ENCODE measurements around the gene MMP8.

The MMP8 gene

DNA sequence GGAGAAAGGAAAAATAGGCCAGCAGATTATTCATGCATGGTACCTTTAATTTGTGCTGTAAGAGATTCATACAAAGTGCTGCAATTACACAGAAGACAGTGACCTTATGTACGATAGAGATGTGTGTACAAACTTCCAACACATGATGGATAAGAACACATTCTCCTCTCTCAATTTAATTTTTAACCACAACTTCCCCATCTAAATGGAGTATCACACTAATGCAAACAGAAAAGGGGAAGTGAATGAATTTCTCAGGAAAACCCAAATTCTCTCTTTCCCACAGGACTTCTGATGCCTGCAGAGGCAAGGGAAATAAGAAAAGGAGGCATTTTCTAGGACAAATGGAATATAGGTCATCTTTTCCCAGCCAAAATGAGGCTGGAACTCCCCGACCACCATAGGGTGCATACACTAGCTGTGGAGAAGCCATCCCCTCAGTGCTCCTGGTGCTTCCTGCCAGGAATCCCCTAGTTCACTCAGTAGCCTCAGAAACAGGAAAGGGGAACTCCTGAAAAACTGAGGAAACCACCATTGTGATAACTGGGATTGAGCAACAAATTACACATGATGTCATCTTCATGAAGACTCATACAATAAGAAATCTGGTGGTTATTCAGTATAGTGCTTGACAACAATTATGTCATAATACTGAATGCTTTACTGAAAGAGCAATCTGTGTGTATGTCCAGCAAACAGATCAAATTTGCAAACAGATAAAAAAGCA lies 33.2 kb upstream of the MMP8 start:
- H3K27ac ChIP-seq (ENCODE audit: low read length) = no peak overlapping the region
- H3K4me1 ChIP-seq (ENCODE audit: low read length) = no peaks in the 10 kb centered on the region
- no peaks in the 10 kb centered on the region for H3K9me3 ChIP-seq (replicated peaks; ENCODE audit: insufficient read depth, low read length)
- H3K4me3 ChIP-seq (ENCODE audit: low read length) = no peak overlapping the region
- no peak for DNase-seq
- no peaks in the 10 kb centered on the region for H3K79me2 ChIP-seq (ENCODE audit: low read length)
- no peak for TF ChIP-seq EZH2phosphoT487 (IDR thresholded peaks at IDR 0.05; ENCODE audit: low read length)
- no peak for TF ChIP-seq EZH2 (optimal IDR thresholded peaks at IDR 0.05; ENCODE audit: low read depth, low read length)
- TF ChIP-seq, protein P1, sequence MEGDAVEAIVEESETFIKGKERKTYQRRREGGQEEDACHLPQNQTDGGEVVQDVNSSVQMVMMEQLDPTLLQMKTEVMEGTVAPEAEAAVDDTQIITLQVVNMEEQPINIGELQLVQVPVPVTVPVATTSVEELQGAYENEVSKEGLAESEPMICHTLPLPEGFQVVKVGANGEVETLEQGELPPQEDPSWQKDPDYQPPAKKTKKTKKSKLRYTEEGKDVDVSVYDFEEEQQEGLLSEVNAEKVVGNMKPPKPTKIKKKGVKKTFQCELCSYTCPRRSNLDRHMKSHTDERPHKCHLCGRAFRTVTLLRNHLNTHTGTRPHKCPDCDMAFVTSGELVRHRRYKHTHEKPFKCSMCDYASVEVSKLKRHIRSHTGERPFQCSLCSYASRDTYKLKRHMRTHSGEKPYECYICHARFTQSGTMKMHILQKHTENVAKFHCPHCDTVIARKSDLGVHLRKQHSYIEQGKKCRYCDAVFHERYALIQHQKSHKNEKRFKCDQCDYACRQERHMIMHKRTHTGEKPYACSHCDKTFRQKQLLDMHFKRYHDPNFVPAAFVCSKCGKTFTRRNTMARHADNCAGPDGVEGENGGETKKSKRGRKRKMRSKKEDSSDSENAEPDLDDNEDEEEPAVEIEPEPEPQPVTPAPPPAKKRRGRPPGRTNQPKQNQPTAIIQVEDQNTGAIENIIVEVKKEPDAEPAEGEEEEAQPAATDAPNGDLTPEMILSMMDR (IDR thresholded peaks at IDR 0.05; ENCODE audit: low read length) = no peak
- no peaks in the 10 kb centered on the region for H3K27me3 ChIP-seq (replicated peaks; ENCODE audit: insufficient read depth, low read length)
- no peak overlapping the region for H3K9ac ChIP-seq (ENCODE audit: low read length)
- no peak overlapping the region for H2AFZ ChIP-seq (ENCODE audit: low read length)
- no peaks in the 10 kb centered on the region for H4K20me1 ChIP-seq (ENCODE audit: insufficient read depth, low read length)
- H3K4me2 ChIP-seq (ENCODE audit: low read depth, low read length) = no peak overlapping the region
- no peaks in the 10 kb centered on the region for H3K9me2 ChIP-seq (replicated peaks; ENCODE audit: insufficient read depth, low read length)
- H3K36me3 ChIP-seq (replicated peaks; ENCODE audit: insufficient read depth, low read length) = no peaks in the 10 kb centered on the region
- H3F3A ChIP-seq (ENCODE audit: insufficient read depth, low read length) = no peaks in the 10 kb centered on the region

DNA sequence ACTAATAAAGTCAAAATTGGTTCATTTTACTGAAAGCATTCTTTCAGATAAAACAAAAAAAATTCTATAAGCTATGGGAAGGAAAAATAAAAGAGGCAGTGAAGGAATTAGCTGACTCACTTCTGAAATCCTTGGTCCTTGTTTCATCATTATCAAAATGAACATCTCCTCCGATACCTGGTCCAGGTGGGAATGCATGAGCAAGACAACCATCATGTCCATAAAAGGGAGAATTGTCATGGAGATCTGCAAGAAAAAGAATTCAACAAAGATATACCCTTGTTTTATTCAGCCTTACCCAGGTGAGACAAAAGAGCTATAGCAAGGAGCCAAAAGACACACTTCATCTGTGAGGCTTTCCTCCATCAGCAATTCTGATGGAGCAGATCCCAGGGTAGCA lies 28.5 kb upstream of the MMP8 start:
- Histone ChIP-seq H3K36me3 (replicated peaks; ENCODE audit: insufficient read depth, low read length) (no peaks in the 10 kb centered on the region), H3K27me3 (replicated peaks; ENCODE audit: insufficient read depth, low read length) (no peaks in the 10 kb centered on the region), H3K9me2 (replicated peaks; ENCODE audit: insufficient read depth, low read length) (no peaks in the 10 kb centered on the region), H3F3A (ENCODE audit: insufficient read depth, low read length) (no peaks in the 10 kb centered on the region), H3K9ac (ENCODE audit: low read length) (no peak overlapping the region), H4K20me1 (ENCODE audit: insufficient read depth, low read length) (no peaks in the 10 kb centered on the region), H3K4me1 (ENCODE audit: low read length) (no peaks in the 10 kb centered on the region), H3K9me3 (replicated peaks; ENCODE audit: insufficient read depth, low read length) (no peaks in the 10 kb centered on the region), H2AFZ (ENCODE audit: low read length) (no peak overlapping the region), H3K4me2 (ENCODE audit: low read depth, low read length) (no peak overlapping the region), H3K27ac (ENCODE audit: low read length) (no peak overlapping the region), H3K4me3 (ENCODE audit: low read length) (no peak overlapping the region), H3K79me2 (ENCODE audit: low read length) (no peaks in the 10 kb centered on the region)
- DNase-seq = no peak
- TF ChIP-seq EZH2phosphoT487 (IDR thresholded peaks at IDR 0.05; ENCODE audit: low read length) (no peak), EZH2 (optimal IDR thresholded peaks at IDR 0.05; ENCODE audit: low read depth, low read length) (no peak)
- TF ChIP-seq, protein P1 (IDR thresholded peaks at IDR 0.05; ENCODE audit: low read length) = no peak

DNA sequence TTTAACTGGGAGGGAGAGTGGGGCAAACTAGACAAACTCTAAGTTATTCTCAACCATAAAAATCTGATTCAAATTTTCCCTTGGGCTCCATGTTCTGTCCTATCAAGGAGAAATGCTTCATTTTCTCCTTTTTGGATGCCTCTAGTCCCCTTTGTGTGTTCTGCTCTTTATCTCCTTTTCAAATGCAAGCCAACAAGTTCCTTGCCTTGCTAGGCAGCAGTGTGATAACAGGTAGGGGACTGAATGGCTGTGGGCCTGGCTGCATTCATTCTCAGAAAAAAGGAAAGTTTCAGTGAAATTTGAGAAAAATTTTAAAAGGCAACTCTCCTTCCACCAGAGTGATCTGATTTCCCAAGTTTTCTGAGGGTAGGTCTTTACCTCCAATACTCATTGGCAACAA lies 26.9 kb upstream of the MMP8 start:
- H2AFZ ChIP-seq (ENCODE audit: low read length) = no peak overlapping the region
- no peaks in the 10 kb centered on the region for H3F3A ChIP-seq (ENCODE audit: insufficient read depth, low read length)
- H3K27me3 ChIP-seq (replicated peaks; ENCODE audit: insufficient read depth, low read length) = no peaks in the 10 kb centered on the region
- TF ChIP-seq EZH2phosphoT487 (IDR thresholded peaks at IDR 0.05; ENCODE audit: low read length) (no peak), EZH2 (optimal IDR thresholded peaks at IDR 0.05; ENCODE audit: low read depth, low read length) (no peak)
- TF ChIP-seq, protein P1 (IDR thresholded peaks at IDR 0.05; ENCODE audit: low read length) = no peak
- no peaks in the 10 kb centered on the region for H3K9me2 ChIP-seq (replicated peaks; ENCODE audit: insufficient read depth, low read length)
- H3K27ac ChIP-seq (ENCODE audit: low read length) = no peak overlapping the region
- H3K9ac ChIP-seq (ENCODE audit: low read length) = no peak overlapping the region
- no peak for DNase-seq
- no peak overlapping the region for H3K4me2 ChIP-seq (ENCODE audit: low read depth, low read length)
- H3K36me3 ChIP-seq (replicated peaks; ENCODE audit: insufficient read depth, low read length) = no peaks in the 10 kb centered on the region
- no peaks in the 10 kb centered on the region for H3K4me1 ChIP-seq (ENCODE audit: low read length)
- no peaks in the 10 kb centered on the region for H3K79me2 ChIP-seq (ENCODE audit: low read length)
- no peaks in the 10 kb centered on the region for H3K9me3 ChIP-seq (replicated peaks; ENCODE audit: insufficient read depth, low read length)
- H3K4me3 ChIP-seq (ENCODE audit: low read length) = no peak overlapping the region
- H4K20me1 ChIP-seq (ENCODE audit: insufficient read depth, low read length) = no peaks in the 10 kb centered on the region

Measured in MM.1S (cell line).